Left lobe of liver (tissue), 2 donors: ENCODE measurements around the gene CNDP2. TPM values are rescaled to one million over a fixed set of nuclear protein-coding genes. Genes with fewer than 3 reads are reported as not detected.
"Not testable (repeated sequence)": the region's sequence is repeated elsewhere in the genome, so short reads cannot be mapped to it uniquely, and the experiment has no call there.

Experiments used
- ATAC-seq: fragments of 200-7000 bp; cut with Tn5 transposase; one replicate; pipeline ENCODE4 v1.9.1; 2020; ENCODE audit warnings: mild to moderate bottlenecking, moderate library complexity
- DNase-seq: peaks from one replicate; pipeline ENCODE4 v3.0.0-alpha.2; 2020; ENCODE audit warnings: low spot score
- total RNA-seq: library from RNA; stranded (reverse); gene quantifications from one replicate; pipeline ENCODE4 v1.2.1, GENCODE V29; 2021
- donor health status: DM: no; HTN: no; CAD: no; lungs with moderate emphysema.
- donor health status: DM: no; HTN: yes; CAD: no.

The CNDP2 gene
- total RNA-seq, 1 donor from 2014 or later, result 243 TPM

- DNase-seq, result no peak
- no peak for ATAC-seq
Observed at GRCh38 chr18:74563999-74564398, 67.8 kb downstream of the CNDP2 start.

DNA sequence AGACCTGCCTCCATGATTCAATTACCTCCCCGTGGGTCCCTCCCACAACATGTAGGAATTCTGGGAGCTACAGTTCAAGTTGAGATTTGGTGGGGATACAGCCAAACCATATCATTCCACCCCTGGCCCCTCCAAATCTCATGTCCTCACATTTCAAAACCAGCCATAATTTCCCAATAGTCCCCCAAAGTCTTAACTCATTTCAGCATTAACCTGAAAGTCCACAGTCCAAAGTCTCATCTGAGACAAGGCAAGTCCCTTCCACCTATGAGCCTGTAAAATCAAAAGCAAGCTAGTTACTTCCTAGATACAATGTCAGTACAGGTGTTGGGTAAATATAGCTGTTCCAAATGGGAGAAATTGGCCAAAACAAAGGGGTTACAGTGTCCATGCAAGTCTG, 69.0 kb downstream of the CNDP2 start:
- not testable (repeated sequence) for DNase-seq
- ATAC-seq, result peak; percentile 50

- not testable (repeated sequence) for ATAC-seq
Observed at GRCh38 chr18:74565993-74566392, 69.8 kb downstream of the CNDP2 start.

GRCh38 chr18:74567822-74568221, 71.7 kb downstream of the CNDP2 start:
- ATAC-seq, result no peak
- no peak for DNase-seq

More at GRCh38 chr18:74565993-74566392, 69.8 kb downstream of the CNDP2 start:
- DNase-seq, result not testable (repeated sequence)

DNA sequence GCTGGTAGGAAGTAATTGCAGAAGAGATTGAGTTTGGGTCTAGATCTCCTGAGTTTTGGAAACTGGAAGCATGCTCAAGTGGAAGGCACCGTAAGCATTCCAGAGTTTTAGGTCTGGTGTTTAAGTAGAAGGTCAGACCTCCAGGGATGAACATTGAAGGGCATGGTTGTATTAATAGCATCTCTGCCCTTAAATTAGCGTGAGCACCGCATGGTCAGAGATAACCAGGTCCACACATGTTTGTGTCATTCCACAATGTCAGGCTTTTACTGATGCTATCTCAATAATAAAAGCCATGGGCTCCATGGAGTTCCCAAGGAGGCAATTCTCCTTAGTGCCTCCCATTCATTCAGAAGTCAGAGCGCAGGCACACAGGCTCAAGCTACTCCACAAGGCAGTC, 73.2 kb downstream of the CNDP2 start:
- no peak for DNase-seq
- ATAC-seq, result no peak

GRCh38 chr18:74570266-74570665, 74.1 kb downstream of the CNDP2 start:
- ATAC-seq, result peak; percentile 72

DNA sequence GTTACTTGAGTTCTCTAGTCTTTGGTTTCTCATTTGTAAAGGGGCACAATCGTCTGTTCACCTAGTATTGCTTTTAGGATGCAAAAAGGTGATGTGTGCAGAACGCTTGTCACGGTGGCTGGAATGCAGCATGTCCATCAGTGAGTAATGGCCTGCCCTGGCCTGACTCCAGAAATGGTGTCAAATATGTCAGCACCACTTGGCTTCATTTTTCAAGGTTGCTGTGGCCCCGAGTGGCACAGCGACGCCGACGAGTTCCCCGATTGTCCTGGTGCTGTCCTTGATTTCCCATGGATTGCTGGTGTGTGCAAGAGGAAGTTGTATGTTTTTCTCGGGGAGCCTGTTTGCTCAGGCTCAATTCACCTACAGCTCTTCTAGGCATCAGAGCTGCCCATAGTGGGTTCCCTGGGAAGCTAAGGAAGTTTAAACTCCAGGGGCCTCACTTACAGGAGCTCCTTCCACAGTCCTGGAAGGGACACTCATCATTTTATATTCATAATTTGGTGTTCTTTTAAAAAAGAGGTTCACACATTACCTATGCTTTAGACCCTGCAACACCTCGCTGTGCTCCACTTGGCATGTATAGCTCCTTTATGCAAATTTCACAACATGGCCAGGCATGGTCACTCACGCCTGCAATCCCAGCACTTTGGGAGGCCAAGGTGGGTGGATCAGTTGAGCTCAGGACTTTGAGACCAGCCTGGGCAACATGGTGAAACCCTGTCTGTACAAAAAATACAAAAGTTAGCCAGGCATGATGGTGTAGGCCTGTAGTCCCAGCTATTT, 75.9 kb downstream of the CNDP2 start:
- no peak for DNase-seq
- ATAC-seq, result no peak

More at GRCh38 chr18:74570266-74570665, 74.1 kb downstream of the CNDP2 start:
- no peak for DNase-seq

DNA sequence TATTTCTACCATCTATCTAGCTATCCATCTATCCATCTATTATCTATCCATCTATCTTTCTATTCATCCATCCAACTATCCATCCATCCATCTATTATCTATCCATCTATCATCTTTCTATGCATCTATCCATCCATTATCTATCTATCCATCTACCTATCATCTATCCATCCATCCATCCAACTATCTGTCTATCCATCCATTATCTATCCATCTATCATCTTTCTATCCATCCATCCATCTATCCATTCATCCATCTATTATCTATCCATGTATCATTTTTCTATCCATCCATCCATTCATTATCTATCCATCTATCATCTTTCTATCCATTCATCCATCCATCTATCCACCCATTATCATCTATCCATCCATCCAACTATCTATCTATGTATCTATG, 76.9 kb downstream of the CNDP2 start:
- ATAC-seq (no peak), DNase-seq (no peak)

Other genes with a start within 250 kb of the CNDP2 start
- gene CYB5A, start 204.4 kb upstream of the CNDP2 start, total RNA-seq, result 984 TPM
- gene C18orf63, start 180.5 kb upstream of the CNDP2 start, total RNA-seq, result not detected
- not detected for gene DIPK1C, start 39.1 kb upstream of the CNDP2 start, total RNA-seq
- 66.3 TPM for gene CNDP1, start 38.1 kb downstream of the CNDP2 start, total RNA-seq
- gene ZNF407, start 101.5 kb downstream of the CNDP2 start, total RNA-seq, result 4.9 TPM